HG02870 (cell line): ENCODE data around the gene CSF1R.

Experiments
- ATAC-seq: cut with Tn5 transposase; IDR thresholded peaks from one replicate; pipeline ENCODE4 v1.9.1; 2021; ENCODE audit warnings: mild to moderate bottlenecking, moderate library complexity; ENCODE audit not compliant: unreplicated experiment

CSF1R gene

GRCh38 chr5:150085950-150086715 is at the start of gene CSF1R:
Gene CSF1R, minus strand, starts transcription at chr5:150086554. Its CDS starts 127 bp downstream, at chr5:150086427.
- no peak for ATAC-seq

- ATAC-seq, result no peak
Measured at GRCh38 chr5:150135557-150136304, 49.4 kb upstream of the CSF1R start.

- ATAC-seq, result no peak
Measured at GRCh38 chr5:150134198-150134588, 47.8 kb upstream of the CSF1R start.

- ATAC-seq, result no peak
Measured at GRCh38 chr5:150133581-150134197, 47.3 kb upstream of the CSF1R start.

GRCh38 chr5:150132740-150133139 is 46.4 kb upstream of the CSF1R start:
- no peak for ATAC-seq

GRCh38 chr5:150131978-150132694 is 45.8 kb upstream of the CSF1R start:
- ATAC-seq, result no peak

GRCh38 chr5:150131461-150131860 is 45.1 kb upstream of the CSF1R start:
- ATAC-seq, result no peak

GRCh38 chr5:150130493-150130922 is 44.2 kb upstream of the CSF1R start:
- no peak for ATAC-seq

- peak; percentile 58 for ATAC-seq
Measured at GRCh38 chr5:150129813-150130492, 43.6 kb upstream of the CSF1R start.

GRCh38 chr5:150129454-150129812 is 43.1 kb upstream of the CSF1R start:
- no peak for ATAC-seq

- no peak for ATAC-seq
Measured at GRCh38 chr5:150126921-150127265, 40.5 kb upstream of the CSF1R start.

GRCh38 chr5:150126199-150126920 is 40.0 kb upstream of the CSF1R start:
- ATAC-seq, result no peak

GRCh38 chr5:150125334-150125733 is 39.0 kb upstream of the CSF1R start:
- no peak for ATAC-seq

- ATAC-seq, result no peak
Measured at GRCh38 chr5:150124596-150124995, 38.2 kb upstream of the CSF1R start.

GRCh38 chr5:150124111-150124557 is 37.8 kb upstream of the CSF1R start:
- no peak for ATAC-seq

GRCh38 chr5:150123542-150123941 is 37.2 kb upstream of the CSF1R start:
- ATAC-seq, result no peak

- no peak for ATAC-seq
Measured at GRCh38 chr5:150122536-150123481, 36.5 kb upstream of the CSF1R start.

- ATAC-seq, result peak; percentile 71
Measured at GRCh38 chr5:150122158-150122510, 35.8 kb upstream of the CSF1R start.
